Measurements from ENCODE around the gene AGO3.

- TF ChIP-seq CTCF (IDR thresholded peaks at IDR 0.05) = no peak
- no peak for TF ChIP-seq POLR2A (IDR thresholded peaks at IDR 0.05)
Measured at GRCh38 chr1:36085686-36086526, 155.0 kb downstream of the AGO3 start.
